Upper lobe of right lung (tissue), 1 donor: ENCODE measurements around the gene DLEU7. TPM values are rescaled to one million over a fixed set of nuclear protein-coding genes. Genes with fewer than 3 reads are reported as not detected.
A peak's percentile ranks its signal among the peaks of the same experiment; 100 is the strongest.

Experiments used
- ATAC-seq: fragments of 200-7000 bp; cut with Tn5 transposase; one replicate; pipeline ENCODE4 v1.9.1; 2020; ENCODE audit warnings: mild to moderate bottlenecking, moderate library complexity
- DNase-seq: peaks from one replicate; pipeline ENCODE4 v3.0.0-alpha.2; 2020
- H3K27ac ChIP-seq: fragments of 200-600 bp; one replicate; pipeline ENCODE4 v1.8.0; 2022
- H3K27me3 ChIP-seq: fragments of 200-600 bp; one replicate; pipeline ENCODE4 v1.8.0; 2022; ENCODE audit warnings: mild to moderate bottlenecking
- H3K36me3 ChIP-seq: fragments of 200-600 bp; one replicate; pipeline ENCODE4 v1.8.0; 2022
- H3K4me1 ChIP-seq: fragments of 200-600 bp; one replicate; pipeline ENCODE4 v1.8.0; 2022
- H3K4me3 ChIP-seq: fragments of 200-600 bp; one replicate; pipeline ENCODE4 v1.8.0; 2022; ENCODE audit warnings: mild to moderate bottlenecking
- H3K9me3 ChIP-seq: fragments of 200-600 bp; one replicate; pipeline ENCODE4 v1.8.0; 2022
- intact Hi-C: fragments of 100-400 bp; cut with DNase I; formaldehyde crosslinking; loops from one replicate; pipeline ENCODE4 v1.11.0; 2022
- total RNA-seq: library from RNA; stranded (reverse); fragmentation: NEBNext Ultra II Directional; extraction: Animal tissue kit (Norgen Biotek cat#: 25700); gene quantifications from one replicate; pipeline ENCODE4 v1.2.1, GENCODE V29; 2021
- TF ChIP-seq, protein P1 (sequence below): fragments of 200-600 bp; IDR thresholded peaks from one replicate; pipeline ENCODE4 v1.8.0; 2022; ENCODE audit warnings: antibody characterized with exemption
- donor health status: DM: no; HTN: yes; CAD: no; lungs with severe emphysema.

Gene DLEU7
- total RNA-seq, 1 donor from 2014 or later, result 1.6 TPM

DNA sequence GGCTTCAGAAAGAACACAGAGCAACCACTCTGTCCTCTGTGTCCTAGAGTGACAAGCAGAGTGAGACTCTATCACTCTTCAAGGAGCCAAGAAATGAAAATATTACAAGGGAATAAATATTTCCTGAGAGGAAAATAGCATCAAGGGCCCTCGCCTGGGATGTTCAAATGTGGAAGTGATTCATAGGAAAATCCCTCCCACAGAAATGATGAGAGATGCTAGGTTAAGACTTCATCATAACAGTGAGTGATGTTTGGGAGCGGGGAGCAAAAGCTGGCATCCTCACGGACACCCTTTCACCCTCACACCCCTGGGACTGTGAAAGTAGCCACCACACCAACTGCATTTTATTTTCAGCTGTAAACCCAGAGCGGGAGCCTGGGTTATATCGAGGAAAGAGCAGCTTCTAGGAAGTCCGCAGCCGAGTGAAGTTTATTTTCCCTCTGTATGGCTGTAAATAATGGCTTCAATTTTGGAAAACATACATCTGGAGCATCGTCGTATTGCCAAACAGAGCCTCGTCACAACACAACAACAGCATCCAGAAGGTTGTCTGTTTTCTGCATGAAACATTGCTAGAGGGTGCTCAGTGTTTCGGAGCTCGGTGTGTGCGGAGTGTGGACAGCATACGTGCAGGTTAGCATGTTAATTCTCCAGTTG lies 54.8 kb downstream of the DLEU7 start:
- DNase-seq (no peak), ATAC-seq (no peak)
- TF ChIP-seq, protein P1, sequence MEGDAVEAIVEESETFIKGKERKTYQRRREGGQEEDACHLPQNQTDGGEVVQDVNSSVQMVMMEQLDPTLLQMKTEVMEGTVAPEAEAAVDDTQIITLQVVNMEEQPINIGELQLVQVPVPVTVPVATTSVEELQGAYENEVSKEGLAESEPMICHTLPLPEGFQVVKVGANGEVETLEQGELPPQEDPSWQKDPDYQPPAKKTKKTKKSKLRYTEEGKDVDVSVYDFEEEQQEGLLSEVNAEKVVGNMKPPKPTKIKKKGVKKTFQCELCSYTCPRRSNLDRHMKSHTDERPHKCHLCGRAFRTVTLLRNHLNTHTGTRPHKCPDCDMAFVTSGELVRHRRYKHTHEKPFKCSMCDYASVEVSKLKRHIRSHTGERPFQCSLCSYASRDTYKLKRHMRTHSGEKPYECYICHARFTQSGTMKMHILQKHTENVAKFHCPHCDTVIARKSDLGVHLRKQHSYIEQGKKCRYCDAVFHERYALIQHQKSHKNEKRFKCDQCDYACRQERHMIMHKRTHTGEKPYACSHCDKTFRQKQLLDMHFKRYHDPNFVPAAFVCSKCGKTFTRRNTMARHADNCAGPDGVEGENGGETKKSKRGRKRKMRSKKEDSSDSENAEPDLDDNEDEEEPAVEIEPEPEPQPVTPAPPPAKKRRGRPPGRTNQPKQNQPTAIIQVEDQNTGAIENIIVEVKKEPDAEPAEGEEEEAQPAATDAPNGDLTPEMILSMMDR, result no peak
- Histone ChIP-seq H3K27ac (no peak overlapping the region), H3K9me3 (no peaks in the 10 kb centered on the region), H3K27me3 (no peaks in the 10 kb centered on the region), H3K4me3 (no peak overlapping the region), H3K36me3 (no peaks in the 10 kb centered on the region), H3K4me1 (no peaks in the 10 kb centered on the region)
- intact Hi-C loops, result no loop called here

GRCh38 chr13:50787316-50788195 lies 55.9 kb downstream of the DLEU7 start:
- intact Hi-C loops, result no loop called here
- ATAC-seq (no peak), DNase-seq (no peak)
- H3K36me3 ChIP-seq, result no peaks in the 10 kb centered on the region
- H3K27me3 ChIP-seq, result no peaks in the 10 kb centered on the region
- H3K4me1 ChIP-seq, result no peaks in the 10 kb centered on the region
- no peak overlapping the region for H3K4me3 ChIP-seq
- TF ChIP-seq, protein P1, result no peak
- H3K9me3 ChIP-seq, result no peaks in the 10 kb centered on the region
- H3K27ac ChIP-seq, result no peak overlapping the region

- H3K4me3 ChIP-seq, result no peak overlapping the region
- TF ChIP-seq, protein P1, result no peak
- DNase-seq (no peak), ATAC-seq (peak; percentile 14)
- no peak overlapping the region for H3K27ac ChIP-seq
- no peaks in the 10 kb centered on the region for H3K27me3 ChIP-seq
- intact Hi-C loops, result no loop called here
- no peaks in the 10 kb centered on the region for H3K36me3 ChIP-seq
- no peaks in the 10 kb centered on the region for H3K9me3 ChIP-seq
- no peaks in the 10 kb centered on the region for H3K4me1 ChIP-seq
These were observed 59.7 kb downstream of the DLEU7 start for GRCh38 chr13:50783717-50784290.

GRCh38 chr13:50783066-50783465 lies 60.4 kb downstream of the DLEU7 start:
- no peaks in the 10 kb centered on the region for H3K27me3 ChIP-seq
- DNase-seq (no peak), ATAC-seq (no peak)
- H3K36me3 ChIP-seq, result no peaks in the 10 kb centered on the region
- H3K4me1 ChIP-seq, result no peaks in the 10 kb centered on the region
- no peaks in the 10 kb centered on the region for H3K9me3 ChIP-seq
- no peak overlapping the region for H3K4me3 ChIP-seq
- TF ChIP-seq, protein P1, result no peak
- intact Hi-C loops, result no loop called here
- H3K27ac ChIP-seq, result no peak overlapping the region

DNA sequence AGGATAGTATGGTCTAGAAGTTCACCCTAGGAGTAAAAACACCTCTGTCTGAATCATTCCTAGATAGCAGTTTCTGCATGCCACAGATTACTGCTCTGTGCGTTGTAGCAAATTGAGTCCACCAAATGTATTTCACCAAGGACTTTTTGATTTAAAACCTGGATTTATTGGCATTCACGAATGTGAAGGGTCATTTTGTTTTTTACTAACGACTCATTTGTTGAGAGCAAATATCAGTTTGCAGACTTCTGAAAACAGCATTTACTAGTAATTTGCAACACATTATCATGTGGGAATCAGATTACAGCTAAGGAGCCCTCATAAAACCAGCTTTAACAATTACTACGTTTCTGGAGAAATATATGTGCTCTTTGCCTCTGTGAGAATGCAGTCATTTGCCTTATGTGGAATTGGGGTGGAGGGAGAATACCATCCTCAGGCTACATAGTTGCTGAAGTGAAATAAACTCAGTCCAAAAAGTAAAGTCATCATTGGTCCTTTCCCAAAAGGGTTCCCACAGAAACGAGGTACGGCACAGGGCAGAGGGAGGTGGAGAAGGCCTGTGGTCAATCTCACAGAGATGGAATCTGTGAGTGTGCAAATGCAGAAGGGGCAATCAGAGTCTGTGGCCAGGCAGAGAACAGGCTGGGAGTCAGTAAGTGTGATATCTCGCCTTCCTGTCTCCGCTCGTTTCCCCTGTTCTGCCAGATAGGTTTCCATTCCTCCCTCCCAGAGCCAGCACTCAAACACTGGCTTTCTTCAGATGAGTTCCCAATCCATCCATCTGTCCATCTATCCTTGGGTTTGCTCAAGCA lies 63.1 kb downstream of the DLEU7 start:
- Histone ChIP-seq H3K9me3 (peaks cover 3% of the 10 kb centered on the region), H3K4me1 (no peaks in the 10 kb centered on the region), H3K27ac (no peak overlapping the region), H3K27me3 (no peaks in the 10 kb centered on the region), H3K4me3 (no peak overlapping the region), H3K36me3 (no peaks in the 10 kb centered on the region)
- no peak for DNase-seq
- intact Hi-C loops, result no loop called here
- TF ChIP-seq, protein P1, result no peak
- ATAC-seq, result no peak
